Left lung (tissue), 10 donors: ENCODE measurements around the gene MAOB. TPM values are rescaled to one million over a fixed set of nuclear protein-coding genes. Genes with fewer than 3 reads are reported as not detected.

Experiments used
- ATAC-seq: fragments of 200-7000 bp; cut with Tn5 transposase; one replicate; pipeline ENCODE4 v1.9.1; 2020; ENCODE audit warnings: moderate library complexity
- DNase-seq, 4 donors: peaks; one replicate each; pipeline ENCODE4 v3.0.0-alpha.2; 2013 to 2020
- H3K27ac ChIP-seq, 2 donors: fragments of 200-600 bp; sonication (generic) in 1 of 2; one replicate each; pipeline versions ENCODE4 v1.5.0 to v1.8.0; 2020 to 2021
- H3K27me3 ChIP-seq, 2 donors: fragments of 200-600 bp; sonication (generic) in 1 of 2; one replicate each; pipeline versions ENCODE4 v1.5.0 to v1.8.0; 2020 to 2021
- H3K36me3 ChIP-seq, 2 donors: fragments of 200-600 bp; sonication (generic) in 1 of 2; one replicate each; pipeline versions ENCODE4 v1.5.0 to v1.8.0; 2020 to 2021
- H3K4me1 ChIP-seq, 2 donors: fragments of 200-600 bp; one replicate each; pipeline ENCODE4 v1.8.0; 2021
- H3K4me3 ChIP-seq, 2 donors: fragments of 200-600 bp; sonication (generic) in 1 of 2; one replicate each; pipeline versions ENCODE4 v1.5.0 to v1.8.0; 2020 to 2021; ENCODE audit warnings: mild to moderate bottlenecking in 1 of 2
- H3K9me3 ChIP-seq, 2 donors: fragments of 200-600 bp; sonication (generic) in 1 of 2; one replicate each; pipeline versions ENCODE4 v1.5.0 to v1.8.0; 2020 to 2021
- CTCF ChIP-seq, 2 donors: fragments of 200-600 bp; sonication (generic) in 1 of 2; IDR thresholded peaks; one replicate each; pipeline versions ENCODE4 v1.5.0 to v1.8.0; 2021; ENCODE audit warnings: antibody characterized with exemption in 2 of 2
- intact Hi-C, 2 donors: fragments of 100-400 bp; cut with DNase I; formaldehyde crosslinking; loops; one replicate each; pipeline versions ENCODE4 v1.11.2 to v1.14.2; 2022
- polyA plus RNA-seq, 6 donors: library from polyadenylated mRNA; unstranded; fragments of 120-200 nt; gene quantifications; one replicate each; pipeline ENCODE4 v1.2.1, GENCODE V29; 2013; ENCODE audit not compliant: insufficient read length in 6 of 6
- total RNA-seq, 2 donors: library from RNA; stranded (reverse); fragmentation: NEBNext Ultra II Directional; extraction: Animal tissue kit (Norgen Biotek cat#: 25700); gene quantifications; one replicate each; pipeline ENCODE4 v1.2.1, GENCODE V29; 2021
- donor health status: DM: no; HTN: yes; CAD: no.
- donor health status: DM: no; HTN: no; CAD: no.

MAOB gene
- total and polyA plus RNA-seq, 8 donors: 8.8 to 20.6 (median 12.3) TPM

GRCh38 chrX:43835559-43835958 is 46.7 kb downstream of the MAOB start:
- TF ChIP-seq CTCF (IDR thresholded peaks at IDR 0.05): no peak
- no peaks in the 10 kb centered on the region for H3K4me1 ChIP-seq
- H3K27me3 ChIP-seq: no peaks in the 10 kb centered on the region
- DNase-seq (no peak), ATAC-seq (peak; percentile 14)
- intact Hi-C loops: no loop called here
- no peaks in the 10 kb centered on the region for H3K9me3 ChIP-seq
- no peak overlapping the region for H3K4me3 ChIP-seq
- no peak overlapping the region for H3K27ac ChIP-seq
- no peaks in the 10 kb centered on the region for H3K36me3 ChIP-seq

- Histone ChIP-seq H3K36me3 (no peaks in the 10 kb centered on the region), H3K27ac (no peak overlapping the region), H3K4me3 (no peak overlapping the region), H3K27me3 (peaks cover 0 to 10% of the 10 kb centered on the region in 2 donors), H3K9me3 (no peaks in the 10 kb centered on the region), H3K4me1 (no peaks in the 10 kb centered on the region)
- no peak for DNase-seq
- no peak for ATAC-seq
- TF ChIP-seq CTCF (IDR thresholded peaks at IDR 0.05): no peak
- intact Hi-C loops: no loop called here
These were observed 54.5 kb downstream of the MAOB start for GRCh38 chrX:43827791-43828190.

GRCh38 chrX:43822014-43822413 is 60.2 kb downstream of the MAOB start:
- Histone ChIP-seq H3K9me3 (no peaks in the 10 kb centered on the region), H3K36me3 (no peaks in the 10 kb centered on the region), H3K27ac (no peak overlapping the region), H3K4me1 (no peaks in the 10 kb centered on the region), H3K27me3 (no peaks in the 10 kb centered on the region), H3K4me3 (no peak overlapping the region)
- no peak for TF ChIP-seq CTCF (IDR thresholded peaks at IDR 0.05)
- DNase-seq (no peak), ATAC-seq (no peak)
- intact Hi-C loops: no loop called here

- no peak overlapping the region for H3K27ac ChIP-seq
- H3K36me3 ChIP-seq: no peaks in the 10 kb centered on the region
- no peak overlapping the region for H3K4me3 ChIP-seq
- no peak for TF ChIP-seq CTCF (IDR thresholded peaks at IDR 0.05)
- no peaks in the 10 kb centered on the region for H3K4me1 ChIP-seq
- H3K27me3 ChIP-seq: peaks cover 0 to 5% of the 10 kb centered on the region in 2 donors
- intact Hi-C loops: no loop called here
- ATAC-seq: no peak
- no peak for DNase-seq
- H3K9me3 ChIP-seq: no peaks in the 10 kb centered on the region
These were observed 64.8 kb downstream of the MAOB start for GRCh38 chrX:43817444-43817843.

GRCh38 chrX:43815209-43815608 is 67.0 kb downstream of the MAOB start:
- DNase-seq (no peak), ATAC-seq (no peak)
- intact Hi-C loops: no loop called here
- Histone ChIP-seq H3K27me3 (peaks cover 0 to 5% of the 10 kb centered on the region in 2 donors), H3K9me3 (no peaks in the 10 kb centered on the region), H3K36me3 (no peaks in the 10 kb centered on the region), H3K4me1 (no peaks in the 10 kb centered on the region), H3K4me3 (no peak overlapping the region), H3K27ac (no peak overlapping the region)
- TF ChIP-seq CTCF (IDR thresholded peaks at IDR 0.05): no peak
